GM12892 (cell line): Measurements from ENCODE around the gene OR1K1.

Experiments used
- POLR2A ChIP-seq: IDR thresholded peaks from 2 replicates; pipeline ENCODE4 v1.6.1; 2011; ENCODE audit warnings: low read depth, low read length, control low read depth
- POLR2AphosphoS5 ChIP-seq: IDR thresholded peaks from 2 replicates; pipeline ENCODE4 v1.6.1; 2011; ENCODE audit warnings: low read depth, low read length, control low read depth
- TAF1 ChIP-seq: IDR thresholded peaks from 2 replicates; pipeline ENCODE4 v1.6.1; 2011; ENCODE audit warnings: low read depth, mild to moderate bottlenecking, control low read depth, low read length, borderline replicate concordance

GRCh38 chr9:122791872-122792669 is 7.9 kb upstream of the OR1K1 start:
- TF ChIP-seq POLR2A, result no peak
- no peak for TF ChIP-seq POLR2AphosphoS5
- TF ChIP-seq TAF1, result no peak
